ENCODE data around the gene CLEC4G. TPM values are rescaled to one million over a fixed set of nuclear protein-coding genes. Genes with fewer than 3 reads are reported as not detected.

The CLEC4G gene
- total and polyA plus RNA-seq, 9 of the 15 experiments (the other 6 are each of a cell fraction or from before 2014, with no cell fraction given), result not detected

- H3K4me3 ChIP-seq, result no peak overlapping the region
- no peaks in the 10 kb centered on the region; a peak in 1 of 5 replicates for H3K4me1 ChIP-seq (replicated peaks in 1 of 2; ENCODE audit: control insufficient read depth in 2 of 2, insufficient read depth in 2 of 2, low read length in 2 of 2)
- FAIRE-seq (no peak), ATAC-seq (no peak), DNase-seq (ENCODE audit: extremely low read depth in 1 of 4, low spot score in 3 of 4) (no peak)
- no peak overlapping the region for H3K9ac ChIP-seq (ENCODE audit: insufficient read depth in 1 of 2, low read depth in 2 of 2, low read length in 2 of 2)
- H4K20me1 ChIP-seq (replicated peaks; ENCODE audit: control insufficient read depth, insufficient read depth, low read length), result 0 out of 2 replicates have a peak, but pooled peaks cover 4% of the 10 kb centered on the region
- H3K27ac ChIP-seq (ENCODE audit: extremely low read depth, low read depth, low read length), result no peak overlapping the region
- intact Hi-C loops (cut with micrococcal nuclease) (no loop called here), in situ Hi-C loops (cut with MboI) (no loop called here)
- peaks cover 0 to 34% of the 10 kb centered on the region in 2 experiments; a peak in 3 of 5 replicates for H3K27me3 ChIP-seq (ENCODE audit: control insufficient read depth in 2 of 2, insufficient read depth in 2 of 2, low read length in 2 of 2)
- no peaks in the 10 kb centered on the region for H3K9me1 ChIP-seq (ENCODE audit: control insufficient read depth, insufficient read depth, low read length)
- no peak overlapping the region for H3K4me2 ChIP-seq (ENCODE audit: insufficient read depth, low read length)
- WGBS (ENCODE audit: insufficient coverage, low coverage, missing lambda C conversion rate), result 24% methylated on average over 14 of the region's 14 CpGs
- no peaks in the 10 kb centered on the region for H3K79me2 ChIP-seq (ENCODE audit: control insufficient read depth, insufficient read depth, low read length)
- no TSS peak for BruUV-seq (replicated peaks)
- no peak overlapping the region for H2AFZ ChIP-seq (ENCODE audit: low read depth, low read length)
- no peaks in the 10 kb centered on the region for H3K9me3 ChIP-seq (replicated peaks; ENCODE audit: control insufficient read depth, insufficient read depth, low read depth, low read length)
- CTCF ChIA-PET (ENCODE audit: low intra/inter-chr PET ratio), result no interaction called here
- H3K36me3 ChIP-seq (ENCODE audit: control insufficient read depth, insufficient read depth, low read length), result no peaks in the 10 kb centered on the region
- POLR2A ChIA-PET, result interaction anchor here (0.6 kb wide), 1 partner anchor 226 kb away, joined by 3 read pairs; no protein-coding TSS in a partner anchor
- TF ChIP-seq ZFP36 (IDR thresholded peaks at IDR 0.05; ENCODE audit: low read depth, low read length, partially characterized antibody) (peak; percentile 97), BCOR (IDR thresholded peaks at IDR 0.05) (peak; percentile 60), BCLAF1 (IDR thresholded peaks at IDR 0.05; ENCODE audit: borderline replicate concordance in 1 of 2, control insufficient read depth in 1 of 2, low read depth in 2 of 2, low read length in 1 of 2) (no peak), HINFP (tag; conservative IDR thresholded peaks at IDR 0.05; ENCODE audit: low read depth) (no peak), CEBPG (CRISPR knock-in tag; IDR thresholded peaks at IDR 0.05) (no peak), CEBPG (tag; conservative IDR thresholded peaks at IDR 0.05 in 1 of 2, IDR thresholded peaks at IDR 0.05 in 1 of 2) (no peak), TCF3 (CRISPR knock-in tag; IDR thresholded peaks at IDR 0.05) (no peak), ZNF696 (CRISPR knock-in tag; conservative IDR thresholded peaks at IDR 0.05) (no peak), ZMIZ1 (IDR thresholded peaks at IDR 0.05; ENCODE audit: low read depth in 2 of 2, low read length in 2 of 2) (no peak)
Measured at GRCh38 chr19:7706188-7706954, 25.5 kb downstream of the CLEC4G start.
